ENCODE results near the gene ABCD2. TPM values are rescaled to one million over a fixed set of nuclear protein-coding genes. Genes with fewer than 3 reads are reported as not detected.

The ABCD2 gene
- total and polyA plus RNA-seq, 2 donors (not counting 1 experiment from before 2014, with no cell fraction given) = 0.14 to 0.33 TPM

DNA sequence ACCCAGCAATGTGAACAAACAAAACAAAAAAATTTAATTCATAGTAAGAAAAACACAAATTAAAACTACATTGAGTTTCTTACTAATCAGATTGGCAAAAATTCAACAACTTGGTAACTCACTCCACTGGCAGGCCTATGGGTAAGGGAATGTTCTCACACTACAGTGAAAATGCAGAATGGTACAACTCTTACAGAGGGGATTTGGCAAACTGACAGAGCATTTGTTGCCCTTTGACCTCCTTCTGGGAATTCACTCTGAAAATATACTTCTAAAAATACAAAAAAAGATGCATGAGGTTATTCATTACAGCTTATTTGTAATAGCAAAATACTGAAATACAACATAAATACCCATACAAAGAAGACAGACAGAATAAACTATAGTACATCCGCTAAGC is 32.8 kb downstream of the ABCD2 start:
- H4K20me1 ChIP-seq (ENCODE audit: control insufficient read depth, extremely low read depth, insufficient read depth, low read length) = no peaks in the 10 kb centered on the region
- no peak overlapping the region for H3K4me3 ChIP-seq (replicated peaks in 1 of 4; ENCODE audit: control extremely low read depth in 1 of 4, insufficient read depth in 1 of 4, low read depth in 3 of 4, low read length in 4 of 4)
- no peaks in the 10 kb centered on the region for H3K9me3 ChIP-seq (ENCODE audit: control insufficient read depth, insufficient read depth, low read depth, low read length)
- H3K27ac ChIP-seq (ENCODE audit: insufficient read depth, low read length) = no peak overlapping the region
- peak in 1 of 2 donors; percentile 78 for DNase-seq (ENCODE audit: low read depth in 2 of 2)
- no peak overlapping the region for H3K4me2 ChIP-seq (ENCODE audit: extremely low read depth, insufficient read depth, low read length)
- no peaks in the 10 kb centered on the region for H3K4me1 ChIP-seq (ENCODE audit: control insufficient read depth, extremely low read depth, insufficient read depth, low read length)
- no peak overlapping the region for H2AFZ ChIP-seq (ENCODE audit: low read length)
- no peaks in the 10 kb centered on the region for H3K36me3 ChIP-seq (ENCODE audit: control insufficient read depth, insufficient read depth, low read length)
- H3K9ac ChIP-seq (ENCODE audit: insufficient read depth, low read length) = no peak overlapping the region
- no peaks in the 10 kb centered on the region for H3K27me3 ChIP-seq (ENCODE audit: control insufficient read depth, insufficient read depth, low read length)
- TF ChIP-seq, protein P1, sequence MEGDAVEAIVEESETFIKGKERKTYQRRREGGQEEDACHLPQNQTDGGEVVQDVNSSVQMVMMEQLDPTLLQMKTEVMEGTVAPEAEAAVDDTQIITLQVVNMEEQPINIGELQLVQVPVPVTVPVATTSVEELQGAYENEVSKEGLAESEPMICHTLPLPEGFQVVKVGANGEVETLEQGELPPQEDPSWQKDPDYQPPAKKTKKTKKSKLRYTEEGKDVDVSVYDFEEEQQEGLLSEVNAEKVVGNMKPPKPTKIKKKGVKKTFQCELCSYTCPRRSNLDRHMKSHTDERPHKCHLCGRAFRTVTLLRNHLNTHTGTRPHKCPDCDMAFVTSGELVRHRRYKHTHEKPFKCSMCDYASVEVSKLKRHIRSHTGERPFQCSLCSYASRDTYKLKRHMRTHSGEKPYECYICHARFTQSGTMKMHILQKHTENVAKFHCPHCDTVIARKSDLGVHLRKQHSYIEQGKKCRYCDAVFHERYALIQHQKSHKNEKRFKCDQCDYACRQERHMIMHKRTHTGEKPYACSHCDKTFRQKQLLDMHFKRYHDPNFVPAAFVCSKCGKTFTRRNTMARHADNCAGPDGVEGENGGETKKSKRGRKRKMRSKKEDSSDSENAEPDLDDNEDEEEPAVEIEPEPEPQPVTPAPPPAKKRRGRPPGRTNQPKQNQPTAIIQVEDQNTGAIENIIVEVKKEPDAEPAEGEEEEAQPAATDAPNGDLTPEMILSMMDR (conservative IDR thresholded peaks at IDR 0.05 in 1 of 2, IDR thresholded peaks at IDR 0.05 in 1 of 2; ENCODE audit: low read depth in 1 of 2, low read length in 2 of 2) = no peak
- no peak for TF ChIP-seq EZH2 (IDR thresholded peaks at IDR 0.05; ENCODE audit: low read length, missing control alignments)
- H3K79me2 ChIP-seq (ENCODE audit: control insufficient read depth, insufficient read depth, low read length) = no peaks in the 10 kb centered on the region

- Histone ChIP-seq H3K9ac (ENCODE audit: insufficient read depth, low read length) (no peak overlapping the region), H3K27me3 (ENCODE audit: control insufficient read depth, insufficient read depth, low read length) (no peaks in the 10 kb centered on the region), H3K4me1 (ENCODE audit: control insufficient read depth, extremely low read depth, insufficient read depth, low read length) (no peaks in the 10 kb centered on the region), H3K79me2 (ENCODE audit: control insufficient read depth, insufficient read depth, low read length) (no peaks in the 10 kb centered on the region), H3K9me3 (ENCODE audit: control insufficient read depth, insufficient read depth, low read depth, low read length) (no peaks in the 10 kb centered on the region), H3K27ac (ENCODE audit: insufficient read depth, low read length) (no peak overlapping the region), H3K4me3 (replicated peaks in 1 of 4; ENCODE audit: control extremely low read depth in 1 of 4, insufficient read depth in 1 of 4, low read depth in 3 of 4, low read length in 4 of 4) (no peak overlapping the region), H3K4me2 (ENCODE audit: extremely low read depth, insufficient read depth, low read length) (no peak overlapping the region), H4K20me1 (ENCODE audit: control insufficient read depth, extremely low read depth, insufficient read depth, low read length) (no peaks in the 10 kb centered on the region), H3K36me3 (ENCODE audit: control insufficient read depth, insufficient read depth, low read length) (no peaks in the 10 kb centered on the region), H2AFZ (ENCODE audit: low read length) (no peak overlapping the region)
- peak; percentile 3 to 79 for DNase-seq (ENCODE audit: low read depth in 2 of 2)
- TF ChIP-seq, protein P1 (conservative IDR thresholded peaks at IDR 0.05 in 1 of 2, IDR thresholded peaks at IDR 0.05 in 1 of 2; ENCODE audit: low read depth in 1 of 2, low read length in 2 of 2) = no peak
- TF ChIP-seq EZH2 (IDR thresholded peaks at IDR 0.05; ENCODE audit: low read length, missing control alignments) = no peak
Measured at GRCh38 chr12:39581592-39581991, 38.0 kb downstream of the ABCD2 start.

DNA sequence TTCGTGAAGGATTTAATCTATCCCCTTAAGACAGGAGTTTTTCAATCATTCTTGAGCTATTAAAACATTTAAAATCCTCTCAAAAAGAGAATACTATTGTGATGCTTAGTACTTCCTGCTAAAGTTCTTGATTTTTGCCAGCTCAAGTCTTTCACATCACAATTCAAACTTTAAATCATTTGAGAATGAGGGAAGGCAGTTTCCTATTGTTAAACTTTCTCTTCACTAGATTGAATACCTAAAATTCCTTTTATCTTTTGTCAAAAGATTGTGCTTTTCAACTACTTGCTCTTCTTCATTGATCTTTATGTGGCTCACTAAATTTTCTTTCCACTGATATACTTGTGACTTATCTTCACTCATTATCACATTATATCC is 44.1 kb downstream of the ABCD2 start:
- no peaks in the 10 kb centered on the region for H3K27me3 ChIP-seq (ENCODE audit: control insufficient read depth, insufficient read depth, low read length)
- H3K9ac ChIP-seq (ENCODE audit: insufficient read depth, low read length) = no peak overlapping the region
- DNase-seq (ENCODE audit: low read depth in 2 of 2) = no peak
- H3K4me3 ChIP-seq (replicated peaks in 1 of 4; ENCODE audit: control extremely low read depth in 1 of 4, insufficient read depth in 1 of 4, low read depth in 3 of 4, low read length in 4 of 4) = no peak overlapping the region
- no peak overlapping the region for H3K27ac ChIP-seq (ENCODE audit: insufficient read depth, low read length)
- TF ChIP-seq, protein P1 (conservative IDR thresholded peaks at IDR 0.05 in 1 of 2, IDR thresholded peaks at IDR 0.05 in 1 of 2; ENCODE audit: low read depth in 1 of 2, low read length in 2 of 2) = no peak
- TF ChIP-seq EZH2 (IDR thresholded peaks at IDR 0.05; ENCODE audit: low read length, missing control alignments) = no peak
- no peaks in the 10 kb centered on the region for H3K9me3 ChIP-seq (ENCODE audit: control insufficient read depth, insufficient read depth, low read depth, low read length)
- H3K4me2 ChIP-seq (ENCODE audit: extremely low read depth, insufficient read depth, low read length) = no peak overlapping the region
- no peaks in the 10 kb centered on the region for H3K4me1 ChIP-seq (ENCODE audit: control insufficient read depth, extremely low read depth, insufficient read depth, low read length)
- no peaks in the 10 kb centered on the region for H3K79me2 ChIP-seq (ENCODE audit: control insufficient read depth, insufficient read depth, low read length)
- no peaks in the 10 kb centered on the region for H4K20me1 ChIP-seq (ENCODE audit: control insufficient read depth, extremely low read depth, insufficient read depth, low read length)
- no peak overlapping the region for H2AFZ ChIP-seq (ENCODE audit: low read length)
- no peaks in the 10 kb centered on the region for H3K36me3 ChIP-seq (ENCODE audit: control insufficient read depth, insufficient read depth, low read length)

All from fibroblast of lung (primary cell).